ENCODE measurements around the gene FTO.

GRCh38 chr16:53822936-53823529, 119.1 kb downstream of the FTO start:
- TF ChIP-seq POLR2A (IDR thresholded peaks at IDR 0.05) (no peak), CTCF (IDR thresholded peaks at IDR 0.05) (no peak)
